ENCODE data around the gene PPP3R1.

Gene PPP3R1

DNA sequence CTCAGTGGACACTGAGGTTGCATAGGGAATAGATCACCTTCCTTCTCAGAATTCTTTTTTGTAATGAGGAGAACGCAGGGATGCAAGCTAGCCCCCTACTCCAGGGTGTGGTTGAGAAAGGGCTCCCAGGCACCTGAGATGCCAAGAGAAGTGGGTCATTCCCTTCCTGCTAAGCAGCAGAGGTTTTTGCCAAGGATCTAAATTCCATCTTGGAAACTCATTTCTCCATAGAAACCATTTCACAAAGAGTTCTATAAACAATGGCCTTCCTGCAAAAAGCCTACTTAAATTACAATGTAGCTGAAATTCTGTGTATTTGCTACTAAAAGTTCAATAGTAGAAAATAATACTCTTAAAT is 3.7 kb upstream of the PPP3R1 start:
- no peak for DNase-seq

- DNase-seq, result peak; percentile 60
Measured at GRCh38 chr2:68253219-68254068, 1.1 kb upstream of the PPP3R1 start.

DNA sequence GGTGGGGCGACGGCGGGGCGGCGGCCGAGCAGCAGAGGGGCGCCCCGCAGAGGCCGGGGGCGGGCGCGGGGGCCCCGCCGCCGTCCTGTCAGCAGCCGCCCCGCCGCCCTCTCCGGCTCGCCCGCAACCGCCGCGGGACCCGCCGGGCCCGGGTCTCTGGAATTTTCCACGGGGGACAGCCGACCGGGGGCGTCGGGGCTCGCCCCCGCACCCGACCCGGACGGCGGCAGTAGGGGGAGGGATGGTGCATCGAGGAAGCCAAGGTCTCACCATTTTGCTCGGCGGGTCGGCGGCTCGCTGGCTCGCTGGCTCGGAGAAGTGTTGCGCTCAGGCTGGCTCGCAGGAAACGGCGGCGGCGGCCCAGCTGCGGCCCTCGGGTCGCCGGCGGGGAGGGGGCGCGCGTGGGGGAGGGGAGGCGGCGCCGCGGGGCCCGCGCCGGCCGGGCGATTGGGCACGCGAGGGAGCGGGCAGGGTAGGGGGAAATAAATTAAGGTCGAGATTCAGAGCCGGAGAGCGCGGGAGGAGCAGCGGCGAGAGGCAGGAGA is 405 bp downstream of the PPP3R1 start:
- peak; percentile 42 for DNase-seq

DNA sequence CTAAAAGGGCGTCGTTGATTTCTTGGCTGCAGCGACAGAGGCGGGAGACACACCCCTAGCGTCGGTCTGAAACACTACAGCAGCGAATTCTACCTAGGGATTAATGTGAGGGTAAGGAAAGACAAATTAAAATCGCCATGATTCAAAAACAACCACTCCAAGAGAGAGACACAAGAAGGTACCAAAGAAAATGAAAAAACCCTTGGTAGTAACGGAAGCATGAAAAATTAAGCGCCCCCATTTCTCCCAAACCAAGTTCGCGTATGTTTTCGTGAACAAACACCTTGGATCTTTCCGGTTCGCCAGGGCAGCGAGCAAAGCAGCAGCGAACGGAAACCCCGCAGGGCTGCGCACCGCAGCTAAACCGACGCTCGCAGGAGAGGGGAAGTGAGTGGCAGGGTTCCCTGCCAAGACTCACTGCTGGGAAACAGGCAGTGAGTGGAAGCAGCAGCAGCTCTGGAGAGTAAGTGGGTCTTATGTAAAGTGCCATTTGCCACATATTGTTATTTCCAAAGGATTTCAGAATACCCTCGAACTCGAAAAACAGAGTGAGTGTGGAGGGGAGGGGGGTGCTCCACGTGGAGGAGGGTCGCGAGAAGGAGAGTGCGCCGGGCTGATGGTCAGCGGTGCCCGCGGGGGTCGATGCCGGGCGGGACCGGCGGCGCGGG is 1.0 kb downstream of the PPP3R1 start:
- peak; percentile 90 for DNase-seq

GRCh38 chr2:68250652-68251186 is 1.6 kb downstream of the PPP3R1 start:
- DNase-seq, result no peak

GRCh38 chr2:68250196-68250595 is 2.1 kb downstream of the PPP3R1 start:
- no peak for DNase-seq

GRCh38 chr2:68248806-68249205 is 3.5 kb downstream of the PPP3R1 start:
- no peak for DNase-seq

- DNase-seq, result no peak
Measured at GRCh38 chr2:68248361-68248760, 4.0 kb downstream of the PPP3R1 start.

GRCh38 chr2:68246396-68246795 is 5.9 kb downstream of the PPP3R1 start:
- DNase-seq, result no peak

DNA sequence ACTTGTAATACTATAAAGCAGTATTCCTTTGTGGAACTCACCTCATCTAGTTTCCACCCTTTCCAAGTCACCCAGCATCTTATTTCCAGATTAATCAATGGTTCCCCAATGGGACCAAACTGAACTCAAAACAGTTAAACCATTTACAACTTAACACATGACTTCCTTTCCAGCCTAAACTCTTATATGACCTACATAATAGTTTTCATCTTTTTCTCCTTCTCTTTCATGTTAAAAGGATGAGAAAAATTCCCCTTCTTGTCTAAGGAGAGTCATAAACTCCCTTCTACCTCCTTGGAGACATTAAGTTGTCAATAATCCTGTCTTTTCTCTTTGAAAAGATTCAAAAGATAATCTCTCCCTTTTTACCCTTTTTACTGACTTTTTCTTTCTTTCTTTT is 6.7 kb downstream of the PPP3R1 start:
- no peak for DNase-seq

DNA sequence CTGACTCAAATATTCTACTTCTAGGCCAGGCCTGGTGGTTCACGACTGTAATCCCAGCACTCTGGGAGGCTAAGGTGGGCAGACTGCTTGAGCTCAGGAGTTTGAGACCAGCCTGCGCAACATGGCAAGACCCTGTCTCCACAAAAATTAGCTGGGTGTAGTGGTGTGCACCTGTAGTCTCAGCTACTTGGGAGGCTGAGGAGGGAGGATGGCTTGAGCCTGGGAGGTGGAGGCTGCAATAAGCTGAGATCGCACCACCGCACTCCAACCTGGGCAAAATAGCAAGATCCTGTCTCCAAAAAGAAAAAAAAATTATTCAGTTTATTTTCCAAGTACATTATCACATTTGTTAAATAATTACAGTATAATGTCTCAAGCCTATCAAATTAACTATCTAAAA is 7.3 kb downstream of the PPP3R1 start:
- no peak for DNase-seq

GRCh38 chr2:68244456-68244855 is 7.9 kb downstream of the PPP3R1 start:
- no peak for DNase-seq

DNA sequence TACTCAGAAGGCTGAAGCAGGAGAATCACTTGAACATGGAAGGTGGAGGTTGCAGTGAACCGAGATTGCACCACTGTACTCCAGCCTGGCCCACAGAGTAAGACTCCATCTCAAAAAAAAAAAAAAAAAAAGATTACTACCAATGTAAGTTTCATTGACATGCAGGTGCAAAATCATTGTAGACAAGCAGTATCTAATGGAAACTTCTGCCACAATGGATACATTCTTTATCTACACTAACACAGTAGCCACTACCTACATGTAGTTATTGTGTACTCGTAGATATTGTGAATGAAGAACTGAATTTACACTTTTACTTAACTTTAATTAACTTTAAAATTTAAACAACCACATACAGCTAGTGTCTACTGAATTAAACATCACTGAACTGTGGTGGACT is 10.6 kb downstream of the PPP3R1 start:
- DNase-seq, result no peak

- DNase-seq, result no peak
Measured at GRCh38 chr2:68240446-68240845, 11.9 kb downstream of the PPP3R1 start.

GRCh38 chr2:68238955-68239822 is 13.1 kb downstream of the PPP3R1 start:
- DNase-seq, result no peak

GRCh38 chr2:68237976-68238580 is 14.3 kb downstream of the PPP3R1 start:
- DNase-seq, result no peak

- DNase-seq, result no peak
Measured at GRCh38 chr2:68237404-68237803, 14.9 kb downstream of the PPP3R1 start.

GRCh38 chr2:68236876-68237275 is 15.5 kb downstream of the PPP3R1 start:
- no peak for DNase-seq

DNA sequence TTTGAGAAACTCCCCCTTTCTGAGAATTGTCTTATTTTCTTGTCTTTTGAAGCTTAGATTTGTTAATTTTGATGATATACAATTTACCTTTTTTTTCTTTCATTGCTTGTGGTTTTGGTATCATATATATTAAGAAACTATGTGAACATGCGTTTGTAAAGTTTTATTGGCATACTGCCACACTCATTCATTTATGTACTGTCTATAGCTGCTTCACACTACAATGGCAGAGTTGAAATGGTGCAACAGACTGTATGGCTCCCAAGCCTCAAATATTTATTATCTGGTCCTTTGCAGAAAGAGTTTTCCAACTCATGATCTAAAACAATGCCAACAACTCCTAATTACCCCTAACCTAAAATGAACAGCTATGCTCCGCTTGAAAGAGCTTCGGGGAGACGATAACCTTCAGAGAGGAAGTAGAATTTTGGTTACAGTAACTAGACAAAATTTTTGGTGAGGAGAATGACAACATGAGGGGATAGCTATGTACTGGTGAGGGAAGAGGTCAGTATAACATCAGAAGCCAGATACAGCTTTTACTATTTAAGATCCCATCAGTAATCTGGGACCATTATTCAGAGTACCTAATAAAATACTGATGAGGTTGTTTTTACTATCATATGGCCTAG is 16.1 kb downstream of the PPP3R1 start:
- no peak for DNase-seq

DNA sequence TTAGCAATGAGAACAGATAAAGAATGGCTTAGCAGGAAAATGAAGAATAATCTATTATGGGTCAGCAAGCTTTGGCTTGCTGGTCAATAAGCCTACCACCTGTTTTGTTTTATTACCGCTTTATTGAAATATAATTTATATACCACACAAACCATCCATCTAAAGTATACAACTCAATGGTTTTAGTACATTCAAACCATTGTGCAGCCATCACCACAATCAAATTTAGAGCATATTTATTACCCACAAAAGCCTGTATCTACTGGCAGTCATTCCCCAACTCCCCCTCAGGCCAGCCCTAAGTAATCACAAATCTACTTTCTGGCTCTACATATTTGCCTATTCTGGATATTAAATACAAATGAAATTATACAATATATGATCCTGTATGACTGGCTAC is 17.2 kb downstream of the PPP3R1 start:
- DNase-seq, result no peak

DNA sequence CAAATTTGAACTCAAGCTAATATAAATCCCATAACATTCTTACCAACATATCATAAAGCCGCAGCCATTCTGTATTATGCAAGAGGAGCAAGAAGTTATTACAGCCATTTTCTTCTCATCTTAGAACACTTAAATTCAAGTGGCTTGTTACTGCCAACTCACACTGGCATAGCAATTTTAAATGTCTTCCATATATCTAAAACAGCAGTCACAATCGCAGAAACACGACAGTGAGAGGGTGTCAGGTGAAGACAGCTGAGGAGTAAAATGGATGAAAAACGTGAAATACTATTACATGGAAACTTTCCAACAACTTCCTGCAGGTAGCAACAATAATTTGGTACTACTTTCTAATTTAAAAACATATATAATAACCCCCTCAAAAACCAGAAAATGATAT is 17.9 kb downstream of the PPP3R1 start:
- no peak for DNase-seq

DNA sequence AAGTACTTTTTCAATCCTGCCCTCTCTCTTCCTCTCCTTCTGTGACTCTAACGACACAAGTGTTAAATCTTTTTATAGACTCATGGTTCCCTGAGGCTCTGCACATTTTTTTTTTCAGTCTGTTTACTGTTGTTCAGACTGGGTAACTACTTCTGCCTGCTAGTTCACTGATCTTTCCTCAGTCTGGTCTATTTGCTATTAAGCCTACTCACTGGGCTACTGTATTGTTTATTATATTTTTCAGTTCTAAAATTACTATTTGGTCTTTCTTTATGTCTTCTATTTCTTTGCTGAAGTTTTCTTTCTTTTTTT is 21.3 kb downstream of the PPP3R1 start:
- no peak for DNase-seq

Data from CD4-positive, alpha-beta T cell treated with Interleukin-10 for 1 hour (primary cell).